Fibroblast of the aortic adventitia (primary cell): ENCODE results near the gene SPTAN1. TPM values are rescaled to one million over a fixed set of nuclear protein-coding genes. Genes with fewer than 3 reads are reported as not detected.

Experiments used
- DNase-seq: peaks from one replicate; pipeline ENCODE4 v3.0.0-alpha.2; 2010; ENCODE audit warnings: low read depth
- H3K4me3 ChIP-seq: 2 replicates; pipeline ENCODE4 v1.5.1; 2011; ENCODE audit warnings: low read depth, mild to moderate bottlenecking, control low read depth, low read length, moderate library complexity
- CTCF ChIP-seq: IDR thresholded peaks from 2 replicates; pipeline ENCODE4 v1.5.1; 2011; ENCODE audit warnings: mild to moderate bottlenecking, low read length, control low read depth, inconsistent platforms; ENCODE audit not compliant: insufficient read depth
- total RNA-seq: library from RNA; depleted of rRNA; stranded (reverse); fragments of >200 nt; gene quantifications from 2 replicates; pipeline ENCODE4 v1.2.3, GENCODE V29; 2012; ENCODE audit warnings: low replicate concordance

SPTAN1 gene
- total RNA-seq, 1 donor, result 287 TPM

DNA sequence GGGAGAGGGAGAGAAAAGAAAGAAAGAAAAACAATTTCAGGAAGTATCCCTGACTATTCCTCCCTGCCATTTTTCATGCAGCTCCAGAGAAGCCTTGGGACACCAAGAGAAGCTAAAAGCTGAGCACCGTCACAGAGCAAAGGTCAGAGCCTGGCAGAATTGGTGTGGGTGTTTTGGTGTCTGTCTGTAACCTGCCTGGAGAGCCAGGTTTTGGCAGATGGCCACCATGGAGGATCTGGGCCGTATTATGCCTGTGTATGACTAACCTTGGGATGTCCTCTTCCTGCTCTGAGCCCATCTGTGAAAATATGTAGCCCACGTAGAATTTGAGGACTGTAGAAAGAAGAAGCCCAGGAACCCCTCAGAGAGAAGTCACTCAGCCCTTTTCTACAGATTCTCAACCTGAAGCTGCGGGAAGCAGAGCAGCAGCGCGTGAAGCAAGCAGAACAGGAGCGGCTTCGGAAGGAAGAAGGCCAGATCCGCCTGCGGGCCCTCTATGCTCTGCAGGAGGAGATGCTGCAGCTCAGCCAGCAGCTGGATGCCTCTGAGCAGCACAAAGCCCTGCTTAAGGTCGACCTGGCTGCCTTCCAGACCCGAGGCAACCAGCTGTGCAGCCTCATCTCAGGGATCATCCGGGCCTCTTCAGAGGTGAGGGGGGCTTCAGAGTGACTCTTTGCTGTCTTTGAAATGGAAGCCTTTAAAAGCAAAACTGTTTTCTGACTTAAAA is 29.0 kb upstream of the SPTAN1 start:
- peak; percentile 38 for DNase-seq
- H3K4me3 ChIP-seq, result no peak overlapping the region
- no peak for TF ChIP-seq CTCF

GRCh38 chr9:128526720-128527119 is 25.7 kb upstream of the SPTAN1 start:
- no peak for DNase-seq
- no peak overlapping the region for H3K4me3 ChIP-seq
- TF ChIP-seq CTCF, result no peak

DNA sequence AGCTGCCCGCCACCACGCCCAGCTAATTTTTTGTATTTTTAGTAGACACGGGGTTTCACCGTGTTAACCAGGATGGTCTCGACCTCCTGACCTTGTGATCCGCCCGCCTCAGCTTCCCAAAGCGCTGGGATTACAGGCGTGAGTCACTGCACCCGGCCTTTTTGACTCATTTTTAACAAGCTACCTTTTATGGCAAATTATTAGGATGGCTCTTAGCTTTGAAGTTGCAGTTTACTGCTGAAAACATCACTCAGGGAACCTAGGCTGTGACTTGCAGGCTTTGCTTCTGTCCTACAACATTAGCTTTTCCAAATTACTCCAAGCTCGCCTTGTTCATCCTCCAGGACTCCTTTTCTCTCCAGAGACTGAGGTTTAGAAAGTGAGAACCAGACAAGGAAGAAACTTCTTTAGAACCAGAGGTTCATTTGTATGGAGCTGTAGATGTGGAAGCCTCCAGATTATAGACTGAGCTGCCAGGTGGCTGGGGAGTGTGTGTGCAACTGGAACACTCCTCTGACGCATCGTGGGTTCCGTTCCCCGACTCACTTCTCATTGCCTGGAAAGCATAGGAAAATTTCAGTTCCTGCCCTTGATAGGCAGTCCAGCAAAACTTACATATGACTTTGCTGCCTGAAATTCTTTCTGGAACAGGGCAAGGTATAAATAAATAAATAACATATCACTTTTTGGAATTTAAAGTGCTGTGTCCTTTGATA is 23.8 kb upstream of the SPTAN1 start:
- no peak overlapping the region for H3K4me3 ChIP-seq
- no peak for DNase-seq
- no peak for TF ChIP-seq CTCF

- DNase-seq, result no peak
- no peak overlapping the region for H3K4me3 ChIP-seq
- no peak for TF ChIP-seq CTCF
Measured at GRCh38 chr9:128529191-128529590, 23.2 kb upstream of the SPTAN1 start.

GRCh38 chr9:128532581-128532980 is 19.8 kb upstream of the SPTAN1 start:
- H3K4me3 ChIP-seq, result no peak overlapping the region
- no peak for TF ChIP-seq CTCF
- DNase-seq, result no peak

DNA sequence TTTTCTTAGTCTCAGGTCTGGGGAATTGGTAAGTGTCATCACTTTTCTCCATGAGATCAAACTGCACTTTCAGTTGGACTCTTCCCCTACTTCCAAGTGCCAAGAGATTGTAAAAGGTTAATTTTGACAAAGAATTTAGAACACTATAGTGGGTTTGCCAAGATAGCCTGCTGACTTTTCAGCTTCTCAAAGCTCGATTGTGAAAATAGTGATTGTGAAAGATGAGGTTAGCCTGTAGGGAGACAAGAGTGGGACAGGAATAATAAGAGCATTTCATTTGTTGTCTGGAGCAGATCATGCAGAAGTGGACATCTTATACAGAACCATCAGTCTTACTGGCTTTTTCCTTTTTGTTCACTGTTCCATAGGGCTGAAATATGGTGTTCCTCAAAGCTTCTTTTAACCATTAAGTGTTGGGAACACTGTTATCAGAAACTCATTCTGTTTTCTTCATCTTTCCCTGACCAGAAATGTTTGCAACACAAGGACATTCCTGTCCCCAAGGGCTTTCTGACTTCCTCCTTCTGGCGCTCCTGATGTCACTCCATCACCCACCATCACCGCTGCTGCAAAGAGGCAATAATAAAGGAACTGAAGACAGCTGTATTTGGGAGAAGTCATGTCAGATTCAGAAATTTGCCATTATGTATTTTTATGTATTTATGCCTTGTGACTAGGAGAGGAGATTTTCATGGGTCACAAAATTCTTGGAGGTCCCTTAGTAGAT is 11.6 kb upstream of the SPTAN1 start:
- no peak for TF ChIP-seq CTCF
- H3K4me3 ChIP-seq, result no peak overlapping the region
- peak; percentile 35 for DNase-seq
